IPS-11a (cell line): ENCODE data around the gene GRWD1.
"Not testable (repeated sequence)": the region's sequence is repeated elsewhere in the genome, so short reads cannot be mapped to it uniquely, and the experiment has no call there.

Source experiments
- H3K4me3 ChIP-seq: one replicate; pipeline ENCODE4 v1.5.1; 2013; ENCODE audit warnings: low read depth, low read length, control low read depth

The GRWD1 gene

DNA sequence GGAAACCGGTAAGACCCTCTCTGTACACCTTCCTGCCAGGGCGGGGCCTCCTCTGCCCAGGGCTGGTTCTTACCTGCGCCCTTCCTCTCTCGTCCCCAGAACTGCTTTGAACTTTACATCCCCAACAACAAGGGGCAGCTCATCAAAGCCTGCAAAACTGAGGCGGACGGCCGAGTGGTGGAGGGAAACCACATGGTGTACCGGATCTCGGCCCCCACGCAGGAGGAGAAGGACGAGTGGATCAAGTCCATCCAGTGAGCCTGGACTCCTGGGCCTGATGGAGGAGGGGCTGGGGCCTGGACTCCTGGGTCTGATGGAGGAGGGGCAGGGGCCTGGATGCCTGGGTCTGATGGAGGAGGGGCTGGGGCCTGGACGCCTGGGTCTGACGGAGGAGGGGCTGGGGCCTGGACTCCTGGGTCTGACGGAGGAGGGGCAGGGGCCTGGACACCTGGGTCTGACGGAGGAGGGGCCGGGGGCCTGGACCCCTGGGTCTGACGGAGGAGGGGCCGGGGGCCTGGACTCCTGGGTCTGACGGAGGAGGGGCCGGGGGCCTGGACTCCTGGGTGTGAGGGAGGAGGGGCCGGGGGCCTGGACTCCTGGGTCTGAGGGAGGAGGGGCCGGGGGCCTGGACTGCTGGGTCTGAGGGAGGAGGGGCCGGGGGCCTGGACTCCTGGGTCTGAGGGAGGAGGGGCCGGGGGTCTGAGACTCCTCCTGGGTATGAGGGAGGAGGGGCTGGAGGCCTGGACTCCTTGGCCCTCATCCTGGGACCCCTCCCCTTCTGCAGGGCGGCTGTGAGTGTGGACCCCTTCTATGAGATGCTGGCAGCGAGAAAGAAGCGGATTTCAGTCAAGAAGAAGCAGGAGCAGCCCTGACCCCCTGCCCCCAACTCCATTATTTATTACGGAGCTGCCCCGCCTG is 32.8 kb downstream of the GRWD1 start:
- no peak overlapping the region for H3K4me3 ChIP-seq

DNA sequence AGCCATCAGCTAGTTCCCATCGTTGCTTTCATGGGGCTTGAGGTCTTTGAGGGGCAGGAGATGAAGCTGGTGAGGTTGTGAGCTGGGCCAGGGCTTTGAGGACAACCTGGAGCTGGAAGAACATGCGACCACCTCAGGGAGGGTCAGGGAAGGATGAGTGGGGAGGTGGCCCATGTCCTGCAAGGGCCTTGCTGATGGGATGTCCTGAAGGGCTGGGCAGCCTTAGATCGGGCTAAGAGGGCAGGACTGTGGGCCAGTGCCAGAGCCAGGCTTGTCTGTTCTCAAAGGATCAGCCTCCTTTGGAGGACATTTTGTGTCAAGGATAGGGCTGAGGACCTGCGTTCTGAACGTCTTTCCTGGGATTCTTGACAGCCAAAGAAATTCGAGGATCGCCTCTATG is 33.9 kb downstream of the GRWD1 start:
- no peak overlapping the region for H3K4me3 ChIP-seq

DNA sequence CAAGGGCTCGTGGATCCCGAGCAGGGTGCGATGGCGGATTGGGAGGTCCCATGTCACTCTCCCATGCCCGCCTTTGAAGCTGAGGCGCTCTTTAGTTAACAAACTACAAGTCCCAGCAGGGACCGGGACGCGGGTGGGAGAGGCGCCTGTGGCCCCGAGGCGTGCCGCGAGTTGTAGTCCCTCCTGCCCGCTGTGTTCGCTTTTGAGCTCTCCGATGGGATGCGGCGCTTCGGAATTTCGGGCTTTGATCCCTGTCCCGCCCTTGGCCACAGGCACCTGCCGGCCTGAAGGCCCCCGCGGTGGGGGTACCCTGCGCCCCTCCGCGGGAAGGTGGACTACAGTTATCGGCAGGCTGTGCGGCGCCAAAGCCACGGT is 34.4 kb downstream of the GRWD1 start:
- peak overlapping the region; percentile 39 for H3K4me3 ChIP-seq

DNA sequence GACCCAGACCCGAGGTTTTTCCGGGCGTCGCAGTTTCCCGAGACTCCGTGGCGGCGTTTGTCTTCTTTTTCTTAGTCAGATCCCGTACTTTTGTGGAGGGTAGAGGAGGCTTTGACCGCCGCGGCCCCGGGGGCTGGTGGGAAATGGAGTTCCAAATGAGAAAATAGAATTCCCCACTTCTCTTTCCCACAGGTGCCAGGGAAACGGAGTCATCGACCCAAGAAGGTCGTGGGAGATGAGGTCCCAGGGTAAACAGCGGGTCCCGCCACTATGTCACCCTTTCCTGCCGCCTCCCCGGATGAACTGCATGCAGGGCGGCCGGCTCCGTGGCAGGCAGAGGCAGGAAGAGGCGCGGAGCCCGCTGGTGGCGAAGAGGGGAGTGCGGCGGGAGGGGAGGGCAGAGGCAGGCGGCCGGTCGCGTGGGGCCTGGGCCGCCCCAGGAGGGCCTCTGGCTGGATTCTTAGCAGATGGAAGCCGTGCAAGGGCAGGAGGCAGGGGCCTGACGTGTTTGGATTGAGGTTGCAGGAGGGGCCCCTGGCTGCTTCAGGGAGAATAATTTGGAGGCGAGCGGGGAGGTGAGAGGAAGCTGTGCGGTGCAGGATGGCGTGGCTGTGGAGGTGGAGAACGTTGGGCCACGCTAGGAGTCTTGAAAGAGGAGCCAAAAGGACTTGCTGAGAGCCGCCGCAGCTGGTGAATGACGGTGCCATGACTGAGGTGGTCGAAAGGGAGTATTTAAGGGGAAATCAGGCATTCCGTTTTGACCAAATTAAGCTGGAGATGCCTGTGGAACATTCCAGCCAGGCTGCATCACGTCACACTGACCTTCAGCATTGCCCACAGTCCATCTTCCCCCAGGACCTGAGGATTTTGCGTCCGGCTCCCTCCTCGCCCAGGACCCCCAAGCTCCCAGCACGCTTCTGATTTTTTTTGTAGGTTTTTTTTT is 35.0 kb downstream of the GRWD1 start:
- H3K4me3 ChIP-seq: peak overlapping the region; percentile 39

DNA sequence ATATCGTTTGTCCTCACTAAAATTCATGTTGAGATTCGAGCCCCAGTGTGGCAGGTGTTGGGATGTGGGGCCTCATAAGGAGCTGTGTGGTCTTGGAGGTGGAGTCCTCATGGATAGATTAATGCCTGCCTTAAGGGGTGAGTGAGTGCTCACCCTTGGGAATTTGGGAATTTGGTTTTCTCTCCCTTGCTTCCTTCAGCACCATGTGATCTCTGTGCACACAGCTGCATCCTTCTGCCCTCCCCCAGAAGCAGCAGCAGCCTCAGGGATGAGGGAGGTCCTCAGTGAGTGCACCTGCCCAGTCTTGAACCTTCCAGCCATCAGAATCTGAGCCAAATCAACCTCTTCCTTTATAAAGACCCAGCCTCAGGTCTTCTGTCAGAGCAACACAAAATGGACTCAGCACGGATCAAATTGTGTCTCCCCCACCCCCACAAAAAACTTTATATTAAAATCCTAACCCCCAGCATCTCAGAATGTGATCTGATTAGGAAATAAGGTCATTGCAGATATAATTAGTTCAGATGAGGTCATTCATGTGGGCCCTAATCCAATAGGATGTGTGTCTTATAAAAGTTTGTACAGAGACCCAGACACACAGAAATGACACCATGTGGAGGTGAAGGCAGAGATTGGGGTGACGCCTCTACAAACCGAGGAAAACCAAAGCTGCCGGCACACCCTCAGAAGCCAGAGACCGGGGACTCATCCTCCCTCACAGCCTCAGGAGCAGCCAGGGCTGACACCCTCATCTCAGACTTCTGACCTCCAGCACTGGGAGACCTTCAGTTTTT is 36.3 kb downstream of the GRWD1 start:
- no peak overlapping the region for H3K4me3 ChIP-seq

DNA sequence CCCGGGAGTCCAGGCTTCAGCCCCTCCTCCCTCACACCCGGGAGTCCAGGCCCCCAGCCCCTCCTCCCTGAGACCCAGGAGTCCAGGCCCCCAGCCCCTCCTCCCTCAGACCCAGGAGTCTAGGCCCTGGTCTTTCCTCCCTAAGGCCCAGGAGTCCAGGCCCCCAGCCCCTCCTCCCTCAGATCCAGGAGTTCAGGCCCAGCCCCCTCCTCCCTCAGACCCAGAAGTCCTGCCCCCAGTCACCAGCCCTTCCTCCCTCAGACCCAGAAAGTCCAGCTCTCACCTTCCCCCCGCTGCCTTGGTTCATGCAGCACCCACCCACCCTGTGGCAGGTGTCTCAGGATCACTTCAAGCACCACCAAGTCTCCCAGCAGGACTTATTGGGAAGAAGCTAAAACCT is 37.5 kb downstream of the GRWD1 start:
- H3K4me3 ChIP-seq: no peak overlapping the region

DNA sequence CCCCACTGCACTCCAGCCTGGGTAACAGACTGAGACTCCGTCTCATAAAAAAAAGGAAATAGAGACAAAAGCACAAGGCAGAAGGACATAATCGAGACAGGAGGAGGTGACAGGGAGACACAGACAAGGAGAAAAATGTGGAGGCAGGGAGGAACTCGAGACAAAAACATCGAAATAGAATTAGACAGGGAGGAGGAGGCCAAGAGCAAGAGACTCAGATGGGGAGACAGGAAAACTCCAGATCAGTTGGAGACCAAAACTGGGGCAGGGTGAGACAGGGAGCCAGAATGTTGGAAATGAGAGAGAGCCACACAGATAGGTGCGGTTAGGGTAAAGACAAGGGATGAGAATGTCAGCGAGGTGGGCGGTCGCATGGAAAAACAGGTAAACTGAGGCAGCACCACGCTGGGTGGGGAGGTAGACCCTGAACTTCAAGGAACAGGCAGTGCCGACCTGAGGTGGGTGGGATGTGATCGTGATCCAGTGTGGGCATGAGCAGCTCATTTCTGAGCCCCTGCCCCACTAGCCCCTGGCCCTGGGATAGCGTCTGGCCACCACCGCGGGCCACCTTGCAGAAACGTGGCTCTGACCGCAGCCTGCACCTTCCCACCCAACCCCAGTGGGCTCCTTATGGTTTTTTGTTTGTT is 38.6 kb downstream of the GRWD1 start:
- H3K4me3 ChIP-seq: no peak overlapping the region

DNA sequence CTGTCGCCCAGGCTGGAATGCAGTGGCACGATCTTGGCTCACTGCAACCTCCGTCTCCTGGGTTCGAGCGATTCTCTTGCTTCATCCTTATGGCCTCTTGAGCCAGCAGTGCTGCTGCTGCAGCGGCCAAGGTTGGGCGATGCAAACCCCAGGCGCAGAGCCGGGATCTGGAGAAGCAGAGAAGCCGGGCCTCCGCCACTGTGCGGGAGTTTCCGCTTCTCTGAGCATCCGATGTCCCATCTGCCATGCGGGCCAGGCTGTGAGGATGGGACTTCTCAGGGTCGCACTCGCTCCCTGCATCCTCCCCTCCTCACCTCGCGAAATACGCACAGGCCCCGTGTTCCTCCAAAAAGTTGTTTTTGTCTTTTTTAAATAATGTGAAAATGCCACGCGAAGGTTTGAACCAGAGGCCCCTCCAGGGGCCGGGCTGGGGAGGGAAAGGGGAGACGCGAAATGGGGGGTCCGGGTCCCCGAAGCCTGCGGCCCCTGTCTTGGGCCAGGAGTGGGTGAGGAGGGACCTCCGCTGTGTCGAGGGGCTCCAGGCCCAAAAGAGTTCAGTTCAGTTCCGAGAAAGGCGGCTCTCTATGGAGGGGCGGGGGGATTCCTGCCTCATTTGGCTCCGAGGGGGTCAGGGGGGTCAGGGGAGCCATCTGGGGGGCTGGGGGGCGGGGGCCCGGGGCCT is 39.3 kb downstream of the GRWD1 start:
- H3K4me3 ChIP-seq: no peak overlapping the region

DNA sequence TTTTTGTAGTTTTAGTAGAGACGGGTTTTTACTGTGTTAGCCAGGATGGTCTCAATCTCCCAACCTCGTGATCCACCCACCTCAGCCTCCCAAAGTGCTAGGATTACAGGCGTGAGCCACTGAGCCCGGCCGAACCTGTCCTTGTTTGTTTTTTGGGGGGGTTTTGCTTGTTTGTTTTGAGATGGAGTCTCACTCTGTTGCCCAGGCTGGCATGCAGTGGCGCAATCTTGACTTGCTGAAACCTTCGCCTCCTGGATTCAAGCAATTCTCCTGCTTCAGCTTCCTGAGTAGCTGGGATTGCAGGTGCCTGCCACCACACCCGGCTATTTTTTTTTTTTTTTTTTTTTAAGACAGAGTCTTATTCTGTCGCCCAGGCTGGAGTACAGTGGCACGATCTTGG is 40.9 kb downstream of the GRWD1 start:
- not testable (repeated sequence) for H3K4me3 ChIP-seq

DNA sequence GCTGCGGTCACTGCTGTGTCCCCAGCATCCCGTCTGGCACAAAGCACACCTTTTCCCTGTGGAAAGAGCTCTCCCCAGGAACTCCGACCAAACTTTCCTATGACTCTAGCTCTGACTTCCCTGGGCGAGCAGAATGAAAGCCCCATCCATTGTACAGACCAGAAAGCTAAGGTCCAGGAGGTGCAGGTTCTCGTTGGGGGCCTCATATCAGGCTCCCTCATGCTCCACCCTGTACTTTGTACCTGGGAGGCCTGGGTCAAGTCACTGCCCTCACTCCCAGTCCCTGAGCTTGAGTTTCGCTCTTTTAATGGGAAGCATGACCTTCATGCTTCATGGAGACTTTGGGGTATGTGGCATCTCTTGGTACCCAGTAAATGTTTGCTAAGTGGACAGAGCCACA is 41.8 kb downstream of the GRWD1 start:
- no peak overlapping the region for H3K4me3 ChIP-seq

DNA sequence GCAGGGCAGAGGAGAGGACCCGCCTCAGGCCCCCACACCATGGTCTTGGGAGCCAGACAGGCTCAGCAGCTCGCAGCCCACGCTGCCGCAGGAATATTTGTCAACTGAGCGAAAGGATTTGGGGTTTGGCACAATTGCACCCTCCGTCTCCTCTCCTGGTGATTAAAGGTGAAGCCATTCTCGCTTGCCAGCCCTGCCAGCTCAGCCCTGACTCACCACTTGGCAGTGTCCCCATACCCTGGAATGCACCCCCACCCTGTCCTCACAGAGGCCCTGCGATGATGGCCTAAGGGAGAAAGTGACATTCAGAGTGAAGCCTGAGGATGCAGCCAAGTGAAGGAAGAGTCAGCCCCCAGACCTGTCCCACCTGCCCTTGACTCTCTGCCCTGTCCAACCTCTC is 42.2 kb downstream of the GRWD1 start:
- no peak overlapping the region for H3K4me3 ChIP-seq

DNA sequence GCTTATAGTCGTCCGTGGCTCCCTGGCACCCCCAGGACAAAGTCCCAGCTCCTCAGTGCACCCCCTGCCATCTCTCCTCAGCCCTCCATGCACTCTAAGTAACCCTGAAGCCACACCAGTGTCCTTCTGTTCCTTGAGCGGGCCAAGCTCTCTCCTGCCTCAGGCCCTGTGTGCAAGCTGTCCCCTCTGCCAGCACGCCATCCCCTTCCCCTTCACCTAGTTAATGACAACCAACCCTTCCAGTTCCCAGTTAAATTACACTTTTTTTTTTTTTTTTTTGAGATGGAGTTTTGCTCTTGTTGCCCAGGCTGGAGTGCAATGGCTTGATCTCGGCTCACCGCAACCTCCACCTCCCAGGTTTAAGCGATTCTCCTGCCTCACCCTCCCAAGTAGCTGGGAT is 42.7 kb downstream of the GRWD1 start:
- not testable (repeated sequence) for H3K4me3 ChIP-seq

DNA sequence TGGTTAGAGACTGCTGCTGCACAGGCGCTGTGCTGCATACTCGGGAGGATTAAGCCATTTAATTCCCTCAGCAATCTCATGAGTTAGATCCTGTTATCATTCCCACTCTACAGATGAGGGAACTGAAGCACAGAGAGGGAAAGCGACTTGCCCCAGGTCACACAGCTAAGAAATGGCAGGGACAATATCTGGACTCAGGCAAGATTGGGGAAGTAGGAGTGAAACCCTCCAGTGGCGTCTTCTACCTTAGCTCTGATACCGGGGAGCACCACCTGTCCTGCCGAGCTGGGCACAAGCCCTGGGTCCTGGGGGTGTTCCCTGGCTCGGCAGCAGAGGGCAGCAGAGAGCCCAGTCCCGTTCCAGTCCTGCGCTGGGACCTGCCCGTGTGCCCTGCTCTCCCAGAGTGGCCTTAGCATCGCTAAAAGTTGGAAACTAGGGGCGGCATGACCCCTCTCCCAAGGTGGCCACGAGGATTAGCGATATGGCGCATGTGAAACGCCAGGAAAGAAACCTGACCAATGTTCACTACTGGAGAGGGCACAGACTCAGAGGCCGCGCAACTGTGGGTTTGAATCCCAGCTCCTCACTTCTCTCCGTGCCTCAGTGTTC is 43.9 kb downstream of the GRWD1 start:
- no peak overlapping the region for H3K4me3 ChIP-seq

DNA sequence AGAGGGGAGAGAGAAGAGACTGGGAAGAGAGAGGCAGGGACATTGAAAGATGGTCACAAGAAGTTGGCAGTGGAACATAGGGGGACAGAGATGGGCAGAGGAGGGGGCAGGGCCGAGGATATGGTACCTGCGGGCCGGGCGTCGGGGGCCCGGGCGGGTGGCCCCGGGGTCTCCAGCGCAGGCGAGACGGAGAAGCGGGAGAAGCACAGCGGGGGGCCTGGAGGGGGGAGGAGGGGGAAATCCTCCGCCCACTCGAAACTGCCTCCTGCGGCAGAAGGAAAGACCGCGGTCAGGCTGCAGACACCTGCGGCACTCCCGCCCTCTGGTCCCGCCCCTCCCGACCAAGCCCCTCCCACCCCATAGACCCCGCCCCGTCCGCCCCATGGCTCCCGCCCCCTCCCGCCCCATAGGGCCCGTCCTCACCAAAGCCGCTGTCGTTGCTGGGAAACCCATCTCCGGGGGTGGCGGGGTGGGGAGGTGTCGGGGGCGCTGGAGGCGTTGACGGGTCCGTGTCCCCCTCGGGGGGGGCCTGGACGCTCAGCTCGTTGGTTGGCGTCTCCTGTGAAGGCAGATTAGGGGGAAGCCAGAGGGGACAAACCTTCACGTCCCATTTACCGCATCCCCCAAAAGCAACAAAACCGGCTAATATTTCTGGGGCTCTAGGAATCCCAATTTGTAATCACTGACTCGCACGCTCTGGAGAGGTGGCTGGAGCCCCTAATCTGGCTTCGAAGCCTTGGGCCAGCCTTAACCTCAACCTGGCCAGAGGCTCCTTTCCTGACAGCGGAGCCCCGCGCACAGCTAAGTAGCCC is 45.4 kb downstream of the GRWD1 start:
- H3K4me3 ChIP-seq: peak overlapping the region; percentile 30

DNA sequence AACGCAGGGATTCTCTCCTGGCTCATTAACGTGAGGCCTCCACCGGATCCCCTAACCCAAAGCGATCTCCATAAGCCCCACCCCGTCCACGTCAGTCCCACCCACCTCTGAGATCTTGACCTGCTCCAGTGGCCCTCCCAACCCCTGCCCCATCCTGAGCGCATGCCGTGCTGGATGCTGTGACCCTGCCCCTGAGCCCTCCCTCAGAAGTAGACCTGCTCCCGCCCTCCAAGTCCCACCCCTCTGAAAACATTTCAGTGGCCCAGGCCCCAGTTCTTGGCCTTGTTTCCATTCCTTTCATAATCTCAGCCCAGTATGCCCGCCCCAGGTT is 46.0 kb downstream of the GRWD1 start:
- peak overlapping the region; percentile 30 for H3K4me3 ChIP-seq

DNA sequence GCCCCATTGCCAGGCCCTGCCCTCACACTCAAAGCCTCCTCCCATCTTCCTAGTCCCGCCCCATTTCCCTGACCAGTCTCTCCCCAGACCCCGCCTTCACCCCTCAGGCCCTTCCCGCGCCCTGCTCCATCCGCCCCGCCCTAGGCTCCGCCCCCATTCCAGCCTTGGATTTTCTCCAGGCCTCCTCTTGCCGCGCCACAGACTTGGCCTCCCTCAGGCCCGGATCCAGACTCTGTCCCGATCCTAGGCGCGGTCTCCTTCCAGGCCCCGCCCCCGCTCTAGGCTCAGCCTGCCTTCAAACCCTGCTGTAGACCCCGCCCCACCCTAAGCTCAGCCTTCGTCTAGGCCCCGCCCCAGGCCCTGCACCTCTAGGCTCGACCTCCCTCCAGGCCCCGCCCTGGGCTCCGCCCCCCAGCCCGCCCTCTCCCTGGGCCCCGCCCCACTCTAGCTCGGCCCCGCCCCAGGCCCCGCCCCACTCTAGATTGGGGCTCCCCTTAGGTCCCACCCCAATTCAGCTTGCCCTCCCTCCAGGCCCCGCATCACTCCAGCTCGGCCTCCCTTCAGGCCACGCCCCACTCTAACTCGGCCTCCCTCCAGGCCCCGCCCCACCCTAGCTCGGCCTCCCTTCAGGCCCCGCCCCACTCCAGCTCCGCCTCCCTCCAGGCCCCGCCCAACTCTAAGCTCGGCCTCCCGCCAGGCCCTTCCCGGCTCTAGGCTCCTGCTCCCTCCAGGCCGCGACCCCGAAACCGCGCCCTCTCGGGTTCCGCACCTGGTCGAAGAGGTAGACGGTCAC is 47.3 kb downstream of the GRWD1 start:
- peak overlapping the region; percentile 58 for H3K4me3 ChIP-seq

DNA sequence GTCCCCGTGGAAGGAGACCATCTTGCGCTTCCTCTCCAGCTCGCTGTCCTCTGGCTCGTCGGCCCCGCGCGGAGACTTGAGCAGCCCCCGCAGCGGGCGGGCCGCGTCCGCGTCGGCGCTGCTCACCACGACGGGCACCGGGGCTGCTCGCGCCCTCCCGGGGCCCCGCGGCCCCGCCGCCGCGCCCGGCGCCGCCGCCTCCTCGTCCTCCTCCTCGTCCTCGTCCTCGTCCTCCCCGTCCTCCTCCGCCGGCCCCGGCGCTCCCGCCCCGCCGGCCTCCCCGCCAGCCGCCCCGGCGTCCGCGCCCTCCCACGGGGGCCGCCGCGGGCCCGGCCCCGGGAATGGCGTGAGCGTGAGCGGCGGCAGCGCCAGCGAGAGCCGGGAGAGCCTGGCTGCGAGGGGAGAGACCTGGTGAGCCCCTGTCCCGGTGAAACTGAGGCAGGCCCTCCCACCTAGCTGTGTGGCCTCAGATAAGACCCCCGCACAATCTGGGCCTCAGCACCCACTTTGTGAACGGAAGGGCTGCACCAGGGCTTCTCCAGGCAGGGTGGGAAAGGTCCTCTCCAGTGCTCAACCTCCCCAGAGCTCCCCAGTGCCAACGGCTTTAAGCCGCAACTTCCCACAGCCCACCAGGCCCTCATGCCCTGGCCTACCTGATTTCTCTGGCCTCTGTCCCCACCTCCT is 48.1 kb downstream of the GRWD1 start:
- H3K4me3 ChIP-seq: peak overlapping the region; percentile 58

DNA sequence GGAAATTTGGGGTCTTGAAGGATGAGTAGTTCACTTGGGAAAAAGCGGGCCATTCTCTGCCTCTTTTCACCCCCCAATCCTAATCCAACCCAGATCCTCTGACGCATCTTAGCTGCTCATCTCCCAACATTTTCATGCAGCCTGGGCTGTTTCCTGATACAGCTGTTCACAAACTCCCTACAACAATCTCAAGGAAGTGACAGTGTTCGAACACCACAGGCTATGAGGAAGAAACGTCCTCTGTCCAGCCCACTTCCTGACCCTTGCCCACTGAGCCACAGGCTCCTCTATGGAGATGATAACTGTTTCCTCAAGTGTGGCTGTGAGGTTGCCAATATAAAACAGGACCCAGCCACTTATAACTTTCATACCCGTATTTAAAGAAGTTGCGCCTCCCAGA is 49.6 kb downstream of the GRWD1 start:
- H3K4me3 ChIP-seq: no peak overlapping the region
